Measurements from ENCODE around the gene CDC27.
A peak's percentile ranks its signal among the peaks of the same experiment; 100 is the strongest.
"Not testable (repeated sequence)": the region's sequence is repeated elsewhere in the genome, so short reads cannot be mapped to it uniquely, and the experiment has no call there.

CDC27 gene

DNA sequence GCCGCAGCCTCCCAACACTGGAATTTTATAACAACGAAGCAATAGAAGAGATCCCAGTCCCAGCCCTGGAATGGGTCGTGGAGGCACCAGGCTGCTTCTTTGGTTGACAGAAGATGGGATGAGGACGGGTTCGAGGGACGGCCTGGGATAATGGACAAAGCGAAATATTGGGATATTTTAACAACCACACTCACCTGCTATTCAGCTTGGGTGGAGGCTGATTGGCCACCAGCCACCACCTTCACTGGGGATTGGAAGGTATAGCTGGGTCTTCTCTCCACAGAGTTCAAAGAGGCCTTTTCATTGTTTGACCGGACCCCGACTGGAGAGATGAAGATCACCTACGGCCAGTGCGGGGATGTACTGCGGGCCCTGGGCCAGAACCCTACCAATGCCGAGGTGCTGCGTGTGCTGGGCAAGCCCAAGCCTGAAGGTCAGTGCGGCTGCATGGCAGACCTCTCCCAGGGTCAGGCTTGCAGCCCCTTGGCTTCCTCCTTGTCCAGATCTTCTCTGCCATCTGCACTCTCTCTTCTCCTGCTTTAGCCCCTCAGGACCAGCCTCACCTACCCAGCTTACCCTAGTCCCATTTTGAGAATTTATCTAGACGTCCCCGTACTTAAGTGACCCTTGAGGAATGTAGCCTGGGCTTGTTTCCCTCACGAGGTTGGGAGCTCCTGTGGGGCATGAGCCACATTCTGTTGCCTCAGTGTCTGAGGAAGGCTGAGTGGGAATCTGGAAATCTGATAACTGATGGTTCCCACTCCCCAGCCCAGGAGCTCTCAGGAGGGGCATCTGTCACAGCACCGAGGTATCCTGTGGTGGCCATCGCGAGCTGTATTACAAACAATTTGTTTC lies 30.8 kb upstream of the CDC27 start:
- DNase-seq, result no peak

DNA sequence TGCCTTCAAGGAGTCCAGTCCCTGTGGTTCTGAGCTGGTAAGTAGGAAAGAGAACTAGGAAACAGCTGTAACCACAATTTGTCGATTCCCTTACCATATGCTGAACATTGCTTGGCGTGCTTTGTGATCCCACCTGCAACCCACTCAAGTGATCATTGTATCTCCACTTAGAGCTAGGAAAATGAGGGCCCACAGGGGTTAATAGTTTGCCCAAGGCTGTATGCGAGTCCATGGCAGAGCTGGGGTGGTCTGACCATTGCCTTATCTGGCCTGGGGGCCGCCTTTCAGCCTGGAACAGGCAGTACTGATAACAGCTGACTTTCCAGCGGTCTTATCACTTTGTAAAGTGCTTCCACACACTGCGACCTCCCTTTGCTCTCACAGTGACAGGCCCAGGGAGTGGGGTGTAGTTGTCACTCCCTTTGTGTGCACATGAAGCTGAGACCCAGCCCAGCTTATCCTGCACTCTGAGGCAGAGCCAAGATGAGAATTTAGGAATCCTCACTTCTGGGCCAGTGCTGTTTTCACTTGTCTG lies 29.9 kb upstream of the CDC27 start:
- DNase-seq, result no peak

- not testable (repeated sequence) for DNase-seq
These were observed 28.2 kb upstream of the CDC27 start for GRCh38 chr17:47217279-47217678.

- DNase-seq, result not testable (repeated sequence)
These were observed 27.7 kb upstream of the CDC27 start for GRCh38 chr17:47216821-47217220.

GRCh38 chr17:47214931-47215330 lies 25.8 kb upstream of the CDC27 start:
- DNase-seq, result no peak

- DNase-seq, result no peak
These were observed 24.4 kb upstream of the CDC27 start for GRCh38 chr17:47213540-47213939.

GRCh38 chr17:47212458-47212857 lies 23.4 kb upstream of the CDC27 start:
- no peak for DNase-seq

DNA sequence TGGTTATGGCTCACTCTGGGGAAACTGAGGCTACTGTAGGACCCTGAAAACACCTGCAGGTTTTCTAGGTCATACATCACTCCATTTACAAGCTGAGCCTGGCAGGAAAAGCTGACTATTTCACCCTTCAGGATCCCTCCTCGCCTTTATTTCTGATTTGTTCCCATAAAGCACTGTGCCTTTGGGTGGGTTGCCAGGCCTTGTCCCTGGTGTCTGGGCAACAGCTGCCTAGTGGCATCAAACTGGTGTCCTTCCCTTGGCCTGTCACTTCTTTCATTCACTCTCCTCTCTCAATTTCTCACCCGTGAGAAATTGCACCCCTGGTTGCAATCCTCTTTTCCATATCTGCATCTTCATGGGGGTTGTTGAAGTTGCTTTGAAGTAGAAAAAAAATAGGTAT lies 21.7 kb upstream of the CDC27 start:
- no peak for DNase-seq

DNA sequence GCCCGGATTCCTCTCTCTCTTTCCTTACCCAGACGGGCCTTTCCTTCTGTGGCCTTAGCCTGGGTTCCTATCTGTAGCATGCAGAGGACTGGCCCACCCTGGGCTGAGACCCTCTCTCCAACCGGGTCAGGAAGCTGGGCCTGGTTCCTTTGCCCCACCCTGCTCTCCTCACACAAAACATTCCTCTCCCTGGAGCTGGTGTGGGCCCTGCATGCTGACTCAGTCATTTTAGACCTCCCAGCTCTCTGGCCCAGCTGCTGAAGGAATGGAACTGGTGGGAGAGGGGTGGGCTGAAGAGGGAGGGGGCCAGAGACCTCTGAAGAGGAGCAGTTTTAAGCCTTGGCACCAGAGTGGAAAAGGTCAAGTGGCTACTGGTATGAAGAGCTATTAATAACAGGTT lies 21.0 kb upstream of the CDC27 start:
- DNase-seq, result no peak

- DNase-seq, result no peak
These were observed 20.4 kb upstream of the CDC27 start for GRCh38 chr17:47209499-47209898.

DNA sequence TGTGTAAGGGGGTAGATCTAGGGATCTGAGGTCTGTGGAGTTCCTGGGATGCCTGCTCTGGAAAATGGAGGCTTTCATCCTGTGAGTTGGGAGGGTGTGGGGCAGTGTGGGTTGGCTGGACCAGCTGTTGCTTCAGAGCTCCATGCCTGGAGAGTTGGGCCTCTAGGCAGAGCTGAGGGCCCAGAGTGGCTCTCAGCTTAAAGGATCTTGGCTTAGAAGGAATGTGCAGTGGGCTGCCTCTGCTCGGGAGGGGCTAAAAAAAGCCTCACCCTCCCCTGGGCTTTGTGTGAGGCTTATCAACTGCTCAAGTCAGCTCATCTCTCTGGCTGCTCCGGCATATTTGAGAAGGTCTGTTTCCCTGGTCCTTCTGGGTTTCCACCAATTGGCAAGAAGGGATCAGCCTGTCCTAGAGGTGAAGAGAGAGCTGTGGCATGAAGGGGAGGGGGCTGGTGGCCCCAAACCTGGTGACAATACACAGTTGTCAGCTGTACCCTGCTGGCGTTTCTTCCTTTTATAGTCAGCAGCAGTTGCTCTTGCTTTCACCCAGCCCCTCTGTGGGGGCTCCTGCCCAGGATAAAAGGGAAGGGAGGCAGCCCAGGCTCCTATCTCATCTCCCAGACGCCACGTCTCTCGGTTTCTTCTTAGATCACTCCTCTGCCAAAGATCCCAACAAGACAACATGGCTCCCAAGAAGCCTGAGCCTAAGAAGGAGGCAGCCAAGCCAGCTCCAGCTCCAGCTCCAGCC lies 19.8 kb upstream of the CDC27 start, which contains the start of gene MYL4:
Gene MYL4 (plus strand): TSS at position 605 of the 745 bp plus-strand sequence. CDS start 75 bp downstream, at position 680.
- DNase-seq, result no peak

DNA sequence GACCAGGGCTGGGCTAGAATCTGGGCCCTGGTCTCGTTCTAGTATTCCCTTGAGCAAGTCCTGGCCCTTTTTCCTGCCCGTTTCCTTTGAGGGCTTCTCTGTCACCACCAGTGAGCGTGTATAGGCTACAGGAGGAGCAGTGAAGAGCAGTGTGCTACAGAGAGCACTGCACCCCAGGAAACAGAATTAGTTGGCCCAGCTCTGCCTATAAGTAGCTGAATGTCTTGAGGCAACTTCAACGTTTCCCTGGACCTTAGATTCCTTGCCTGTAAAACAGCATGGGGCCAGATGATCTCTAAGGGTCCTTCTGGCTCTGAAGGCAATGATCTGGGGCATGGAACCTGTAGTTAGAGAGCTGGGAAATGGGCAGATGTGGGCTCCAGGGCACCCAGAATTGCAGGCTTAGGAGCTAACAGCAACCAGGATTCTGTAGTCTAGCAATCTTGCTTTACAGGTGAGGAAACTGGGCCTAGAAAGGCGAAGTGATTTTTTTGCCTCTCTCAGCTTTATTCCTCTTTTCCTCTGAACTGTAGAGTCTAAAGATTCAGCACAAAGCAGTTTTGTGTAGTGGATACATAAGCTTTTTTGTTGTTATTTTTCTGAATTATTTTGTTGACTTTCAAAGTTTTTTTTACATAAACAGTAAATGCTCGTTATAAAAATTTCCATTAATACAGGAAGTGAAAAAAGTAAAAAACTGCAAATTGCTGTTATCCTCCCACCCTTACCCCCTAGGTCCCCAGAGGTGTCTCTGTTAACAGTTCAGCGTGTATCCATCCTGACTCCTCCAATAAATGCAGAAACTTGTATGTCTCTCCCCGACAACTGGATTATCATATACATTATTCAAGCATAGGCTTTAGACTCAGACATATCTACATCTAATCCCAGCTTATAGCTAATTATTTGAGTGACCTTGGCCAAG lies 18.3 kb upstream of the CDC27 start:
- DNase-seq, result no peak

GRCh38 chr17:47205419-47205963 lies 16.4 kb upstream of the CDC27 start:
- DNase-seq, result no peak

GRCh38 chr17:47204722-47205418 lies 15.8 kb upstream of the CDC27 start:
- DNase-seq, result peak in 24 of 56 donors; percentile 6 to 70 (median 20)

GRCh38 chr17:47203984-47204721 lies 15.1 kb upstream of the CDC27 start:
- DNase-seq, result no peak

- no peak for DNase-seq
These were observed 12.1 kb upstream of the CDC27 start for GRCh38 chr17:47201166-47201565.

GRCh38 chr17:47200325-47200664 lies 11.2 kb upstream of the CDC27 start:
- DNase-seq, result no peak

GRCh38 chr17:47199627-47200324 lies 10.7 kb upstream of the CDC27 start:
- DNase-seq, result peak in 1 of 56 donors; percentile 6

DNA sequence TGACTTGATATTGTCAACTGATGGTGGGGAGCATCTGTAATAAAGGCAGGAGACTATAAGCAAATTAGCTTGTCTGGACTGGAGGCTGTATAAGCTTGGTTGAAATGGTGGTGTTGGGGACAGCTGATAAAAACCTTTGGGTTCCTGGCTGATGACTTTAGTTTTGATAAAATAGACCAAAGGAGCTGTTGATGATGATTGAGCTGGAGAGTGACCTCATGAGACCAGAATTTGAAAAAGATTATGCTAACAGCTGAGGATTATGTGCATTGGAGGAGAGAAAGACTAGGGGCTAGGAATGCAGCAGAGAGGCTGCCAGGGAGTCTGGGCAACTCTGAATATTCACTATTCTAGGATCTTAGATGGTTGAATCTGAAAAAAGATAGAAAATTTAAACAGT lies 8.7 kb upstream of the CDC27 start:
- DNase-seq, result no peak

Measured in amygdala (tissue), 56 donors.